Measurements from ENCODE around the gene GFI1. TPM values are rescaled to one million over a fixed set of nuclear protein-coding genes. Genes with fewer than 3 reads are reported as not detected.

Gene GFI1
- total RNA-seq, 4 donors from 2014 or later, result 0.27 to 0.91 (median 0.36) TPM; not detected in 1

GRCh38 chr1:92430030-92430429, 56.7 kb downstream of the GFI1 start:
- intact Hi-C loops (cut with DNase I; ENCODE audit: low total_unique reads), result no loop called here
- 91 to 96% methylated on average over 1 of the region's 1 CpG for WGBS, 2 donors
- no peak for DNase-seq (ENCODE audit: low spot score in 2 of 2)
- TF ChIP-seq CTCF (IDR thresholded peaks at IDR 0.05) (no peak), POLR2A (IDR thresholded peaks at IDR 0.05) (no peak)
- H3K4me3 ChIP-seq (ENCODE audit: low read depth, poor library complexity, severe bottlenecking), result no peak overlapping the region

DNA sequence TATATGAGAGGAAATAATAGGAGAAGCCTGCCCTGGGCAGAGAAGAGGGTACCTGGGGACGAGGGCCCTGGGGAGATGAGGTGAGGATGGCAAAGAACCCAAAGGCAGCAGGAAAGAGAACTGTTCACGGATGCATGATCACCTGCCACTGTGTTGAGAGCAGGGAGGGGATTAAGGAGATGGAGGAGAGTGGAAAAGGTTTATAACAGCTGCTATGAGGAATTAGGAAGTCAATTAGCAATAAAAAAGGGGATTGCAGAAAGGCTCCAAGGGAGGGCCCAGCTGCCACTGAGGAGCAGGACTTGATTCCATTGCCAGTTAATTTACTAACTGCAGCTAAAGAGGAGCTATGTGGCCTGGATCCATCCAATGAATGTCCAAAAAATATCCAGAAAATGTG, 61.1 kb downstream of the GFI1 start:
- TF ChIP-seq POLR2A (IDR thresholded peaks at IDR 0.05) (no peak), CTCF (IDR thresholded peaks at IDR 0.05) (no peak)
- no peak for DNase-seq (ENCODE audit: low spot score in 2 of 2)
- H3K4me3 ChIP-seq (ENCODE audit: low read depth, poor library complexity, severe bottlenecking), result no peak overlapping the region
- intact Hi-C loops (cut with DNase I; ENCODE audit: low total_unique reads), result no loop called here
- 52 to 63% methylated on average over 2 of the region's 2 CpGs for WGBS, 2 donors

Other genes starting within 250 kb of the GFI1 start
- 1 to 10 TPM; 4.6 to 9.3 (median 5.1) TPM for gene GLMN, start 187.9 kb downstream of the GFI1 start, total RNA-seq
- gene RPAP2, start 187.9 kb downstream of the GFI1 start, total RNA-seq, result 10 to 100 TPM in 1 of 4 donors, 1 to 10 TPM in 3; 9.0 to 14.5 (median 9.3) TPM

Data from lower leg skin (tissue), 4 donors.